ENCODE results near the gene NUDT8. TPM values are rescaled to one million over a fixed set of nuclear protein-coding genes. Genes with fewer than 3 reads are reported as not detected.

NUDT8 gene
- total and polyA plus RNA-seq, 7 donors: 3.6 to 63.1 (median 10.9) TPM

- no peaks in the 10 kb centered on the region for H3K27me3 ChIP-seq
- peaks cover 4 to 40% (median 18%) of the 10 kb centered on the region in 4 donors for H3K36me3 ChIP-seq
- peaks cover 0 to 25% (median 16%) of the 10 kb centered on the region in 4 donors for H3K4me1 ChIP-seq
- H3K4me3 ChIP-seq: peak overlapping the region; percentile 74 to 96 (median 80)
- intact Hi-C loops (cut with DNase I): loop anchor here (1.0 to 5.0 kb wide), 3 partner anchors 21 to 78 kb away; partner anchors contain the start of genes CDK2AP2, NDUFV1, NUDT8 and PITPNM1
- H3K27ac ChIP-seq: peak overlapping the region; percentile 95 to 99 (median 97)
- no peak for DNase-seq
- no peaks in the 10 kb centered on the region for H3K9me3 ChIP-seq
- 87 to 88% methylated on average over 21 of the region's 21 CpGs for WGBS, 2 donors
- TF ChIP-seq POLR2AphosphoS5 (IDR thresholded peaks at IDR 0.05) (no peak), EP300 (IDR thresholded peaks at IDR 0.05) (no peak), POLR2A (IDR thresholded peaks at IDR 0.05) (no peak)
- TF ChIP-seq, protein P1, sequence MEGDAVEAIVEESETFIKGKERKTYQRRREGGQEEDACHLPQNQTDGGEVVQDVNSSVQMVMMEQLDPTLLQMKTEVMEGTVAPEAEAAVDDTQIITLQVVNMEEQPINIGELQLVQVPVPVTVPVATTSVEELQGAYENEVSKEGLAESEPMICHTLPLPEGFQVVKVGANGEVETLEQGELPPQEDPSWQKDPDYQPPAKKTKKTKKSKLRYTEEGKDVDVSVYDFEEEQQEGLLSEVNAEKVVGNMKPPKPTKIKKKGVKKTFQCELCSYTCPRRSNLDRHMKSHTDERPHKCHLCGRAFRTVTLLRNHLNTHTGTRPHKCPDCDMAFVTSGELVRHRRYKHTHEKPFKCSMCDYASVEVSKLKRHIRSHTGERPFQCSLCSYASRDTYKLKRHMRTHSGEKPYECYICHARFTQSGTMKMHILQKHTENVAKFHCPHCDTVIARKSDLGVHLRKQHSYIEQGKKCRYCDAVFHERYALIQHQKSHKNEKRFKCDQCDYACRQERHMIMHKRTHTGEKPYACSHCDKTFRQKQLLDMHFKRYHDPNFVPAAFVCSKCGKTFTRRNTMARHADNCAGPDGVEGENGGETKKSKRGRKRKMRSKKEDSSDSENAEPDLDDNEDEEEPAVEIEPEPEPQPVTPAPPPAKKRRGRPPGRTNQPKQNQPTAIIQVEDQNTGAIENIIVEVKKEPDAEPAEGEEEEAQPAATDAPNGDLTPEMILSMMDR (IDR thresholded peaks at IDR 0.05): no peak
Measured at GRCh38 chr11:67584881-67585873, 44.6 kb downstream of the NUDT8 start.

DNA sequence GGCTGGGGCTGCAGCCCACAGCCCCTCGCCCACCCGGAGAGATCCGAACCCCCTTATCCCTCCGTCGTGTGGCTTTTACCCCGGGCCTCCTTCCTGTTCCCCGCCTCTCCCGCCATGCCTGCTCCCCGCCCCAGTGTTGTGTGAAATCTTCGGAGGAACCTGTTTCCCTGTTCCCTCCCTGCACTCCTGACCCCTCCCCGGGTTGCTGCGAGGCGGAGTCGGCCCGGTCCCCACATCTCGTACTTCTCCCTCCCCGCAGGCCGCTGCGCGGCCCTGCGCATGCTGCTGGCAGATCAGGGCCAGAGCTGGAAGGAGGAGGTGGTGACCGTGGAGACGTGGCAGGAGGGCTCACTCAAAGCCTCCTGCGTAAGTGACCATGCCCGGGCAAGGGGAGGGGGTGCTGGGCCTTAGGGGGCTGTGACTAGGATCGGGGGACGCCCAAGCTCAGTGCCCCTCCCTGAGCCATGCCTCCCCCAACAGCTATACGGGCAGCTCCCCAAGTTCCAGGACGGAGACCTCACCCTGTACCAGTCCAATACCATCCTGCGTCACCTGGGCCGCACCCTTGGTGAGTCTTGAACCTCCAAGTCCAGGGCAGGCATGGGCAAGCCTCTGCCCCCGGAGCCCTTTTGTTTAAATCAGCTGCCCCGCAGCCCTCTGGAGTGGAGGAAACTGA lies 45.4 kb downstream of the NUDT8 start:
- TF ChIP-seq POLR2A (IDR thresholded peaks at IDR 0.05): peak in 1 of 2 donors; percentile 20
- no peak for TF ChIP-seq EP300 (IDR thresholded peaks at IDR 0.05)
- TF ChIP-seq, protein P1 (IDR thresholded peaks at IDR 0.05): no peak
- peak in 2 of 4 donors; percentile 4 to 18 for TF ChIP-seq POLR2AphosphoS5 (IDR thresholded peaks at IDR 0.05)
- DNase-seq: peak; percentile 94
- WGBS, 2 donors: 11 to 18% methylated on average over 33 of the region's 33 CpGs
- no peaks in the 10 kb centered on the region for H3K27me3 ChIP-seq
- H3K4me3 ChIP-seq: peak overlapping the region; percentile 74 to 96 (median 80)
- H3K4me1 ChIP-seq: peaks cover 0 to 25% (median 16%) of the 10 kb centered on the region in 4 donors
- intact Hi-C loops (cut with DNase I): loop anchor here (1.0 to 5.0 kb wide), 3 partner anchors 22 to 77 kb away; partner anchors contain the start of genes CDK2AP2, NDUFV1, NUDT8 and PITPNM1
- no peaks in the 10 kb centered on the region for H3K9me3 ChIP-seq
- H3K27ac ChIP-seq: peak overlapping the region; percentile 95 to 99 (median 97)
- peaks cover 4 to 40% (median 17%) of the 10 kb centered on the region in 4 donors for H3K36me3 ChIP-seq

DNA sequence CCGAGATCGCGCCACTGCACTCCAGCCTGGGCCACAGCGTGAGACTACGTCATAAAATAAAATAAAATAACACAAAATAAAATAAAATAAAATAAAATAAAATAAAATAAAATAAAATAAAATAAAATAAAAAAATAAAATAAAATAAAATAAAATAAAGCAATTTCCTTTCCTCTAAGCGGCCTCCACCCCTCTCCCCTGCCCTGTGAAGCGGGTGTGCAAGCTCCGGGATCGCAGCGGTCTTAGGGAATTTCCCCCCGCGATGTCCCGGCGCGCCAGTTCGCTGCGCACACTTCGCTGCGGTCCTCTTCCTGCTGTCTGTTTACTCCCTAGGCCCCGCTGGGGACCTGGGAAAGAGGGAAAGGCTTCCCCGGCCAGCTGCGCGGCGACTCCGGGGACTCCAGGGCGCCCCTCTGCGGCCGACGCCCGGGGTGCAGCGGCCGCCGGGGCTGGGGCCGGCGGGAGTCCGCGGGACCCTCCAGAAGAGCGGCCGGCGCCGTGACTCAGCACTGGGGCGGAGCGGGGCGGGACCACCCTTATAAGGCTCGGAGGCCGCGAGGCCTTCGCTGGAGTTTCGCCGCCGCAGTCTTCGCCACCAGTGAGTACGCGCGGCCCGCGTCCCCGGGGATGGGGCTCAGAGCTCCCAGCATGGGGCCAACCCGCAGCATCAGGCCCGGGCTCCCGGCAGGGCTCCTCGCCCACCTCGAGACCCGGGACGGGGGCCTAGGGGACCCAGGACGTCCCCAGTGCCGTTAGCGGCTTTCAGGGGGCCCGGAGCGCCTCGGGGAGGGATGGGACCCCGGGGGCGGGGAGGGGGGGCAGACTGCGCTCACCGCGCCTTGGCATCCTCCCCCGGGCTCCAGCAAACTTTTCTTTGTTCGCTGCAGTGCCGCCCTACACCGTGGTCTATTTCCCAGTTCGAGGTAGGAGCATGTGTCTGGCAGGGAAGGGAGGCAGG lies 46.2 kb downstream of the NUDT8 start, which contains the start of gene GSTP1:
Gene GSTP1 (plus strand): TSS at position 566 of the 958 bp plus-strand sequence. CDS start 32 bp downstream, at position 598.
- Histone ChIP-seq H3K4me1 (peaks cover 0 to 25% (median 16%) of the 10 kb centered on the region in 4 donors), H3K27me3 (no peaks in the 10 kb centered on the region), H3K36me3 (peaks cover 4 to 34% (median 16%) of the 10 kb centered on the region in 4 donors), H3K9me3 (no peaks in the 10 kb centered on the region), H3K4me3 (peak within 1 kb of the TSS; percentile 74 to 96 (median 80)), H3K27ac (peak within 1 kb of the TSS; percentile 95 to 99 (median 97))
- DNase-seq: peak; percentile 97
- 0 to 3% methylated on average over 81 of the region's 81 CpGs for WGBS, 2 donors
- TF ChIP-seq, protein P1 (IDR thresholded peaks at IDR 0.05): peak in 3 of 4 experiments; percentile 39 to 80 (median 51)
- TF ChIP-seq POLR2AphosphoS5 (IDR thresholded peaks at IDR 0.05) (peak; percentile 95 to 97 (median 96)), EP300 (IDR thresholded peaks at IDR 0.05) (peak in 1 of 4 donors; percentile 23), POLR2A (IDR thresholded peaks at IDR 0.05) (peak; percentile 91 to 92)
- intact Hi-C loops (cut with DNase I): loop anchor here (1.0 to 5.0 kb wide), 3 partner anchors 23 to 76 kb away; partner anchors contain the start of genes CDK2AP2, NDUFV1, NUDT8 and PITPNM1
